ENCODE measurements around the gene PGBD1. TPM values are rescaled to one million over a fixed set of nuclear protein-coding genes. Genes with fewer than 3 reads are reported as not detected.

PGBD1 gene
- total RNA-seq, 1 donor from 2014 or later, result 5.0 TPM

DNA sequence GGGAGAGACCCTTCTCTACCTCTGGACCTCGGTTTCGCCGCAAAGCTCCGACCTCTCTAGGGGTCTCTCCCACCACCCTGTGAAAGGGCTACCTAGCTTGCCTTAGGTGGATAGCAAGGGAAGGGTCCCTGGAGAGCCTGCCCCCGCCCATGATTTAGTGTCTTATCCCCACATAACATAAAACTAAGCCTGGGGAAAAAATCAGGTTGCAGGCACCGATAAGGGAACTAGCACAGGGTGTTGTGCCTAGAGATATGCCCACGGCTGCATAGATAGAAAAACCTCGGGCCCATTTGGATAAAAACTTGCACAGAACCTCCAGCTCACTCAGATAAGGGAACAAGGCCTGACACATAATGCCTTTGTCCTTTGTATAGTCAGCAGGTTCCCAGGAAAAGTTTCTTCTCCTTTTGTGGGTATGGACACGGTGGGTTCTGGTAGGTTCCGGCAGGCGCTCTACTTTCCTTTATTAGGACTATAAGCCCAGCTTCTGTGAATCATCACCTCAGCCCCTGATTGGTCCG lies 53.7 kb downstream of the PGBD1 start:
- no peak for DNase-seq (ENCODE audit: low read depth in 2 of 2)

DNA sequence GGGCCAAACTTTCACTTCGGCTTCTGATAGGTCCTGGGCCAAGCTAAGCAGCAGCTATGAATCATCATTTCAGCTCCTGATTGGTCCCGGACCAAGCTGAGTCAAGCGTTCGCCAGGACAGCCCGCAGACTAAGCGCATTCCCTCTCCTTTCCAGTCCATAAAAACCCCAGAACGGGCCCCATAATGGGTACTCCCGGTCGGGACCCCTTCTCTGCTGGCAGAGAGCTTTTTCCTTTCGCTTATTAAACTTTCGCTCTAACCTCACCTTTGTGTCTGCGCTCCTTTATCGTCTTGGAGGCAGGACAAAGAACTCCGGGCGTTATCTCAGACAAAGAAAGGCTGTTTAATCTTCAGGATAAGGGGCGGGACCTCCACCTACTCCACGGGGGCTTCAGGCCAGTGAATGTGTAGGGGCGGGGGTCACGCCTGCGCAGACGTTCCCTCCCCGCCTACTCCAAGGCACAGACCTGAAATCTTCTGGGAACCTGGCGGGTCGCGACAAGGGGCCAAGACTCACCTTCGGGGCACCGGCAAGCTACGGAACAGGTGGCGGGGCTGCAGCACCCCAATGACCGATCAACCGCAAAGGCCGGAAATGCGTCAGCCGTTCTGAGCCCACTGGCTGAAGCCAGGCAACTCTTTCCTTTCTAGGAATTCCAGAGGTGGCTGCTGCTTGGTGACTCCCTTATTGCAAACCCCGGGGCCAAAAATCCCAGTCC lies 54.4 kb downstream of the PGBD1 start, which contains the start of gene ZSCAN31:
Gene ZSCAN31, minus strand, starts transcription at position 585 of the 720 bp plus-strand sequence. CDS start 6,465 bp downstream, outside the sequence.
- DNase-seq (ENCODE audit: low read depth in 2 of 2), result peak; percentile 98 to 99

DNA sequence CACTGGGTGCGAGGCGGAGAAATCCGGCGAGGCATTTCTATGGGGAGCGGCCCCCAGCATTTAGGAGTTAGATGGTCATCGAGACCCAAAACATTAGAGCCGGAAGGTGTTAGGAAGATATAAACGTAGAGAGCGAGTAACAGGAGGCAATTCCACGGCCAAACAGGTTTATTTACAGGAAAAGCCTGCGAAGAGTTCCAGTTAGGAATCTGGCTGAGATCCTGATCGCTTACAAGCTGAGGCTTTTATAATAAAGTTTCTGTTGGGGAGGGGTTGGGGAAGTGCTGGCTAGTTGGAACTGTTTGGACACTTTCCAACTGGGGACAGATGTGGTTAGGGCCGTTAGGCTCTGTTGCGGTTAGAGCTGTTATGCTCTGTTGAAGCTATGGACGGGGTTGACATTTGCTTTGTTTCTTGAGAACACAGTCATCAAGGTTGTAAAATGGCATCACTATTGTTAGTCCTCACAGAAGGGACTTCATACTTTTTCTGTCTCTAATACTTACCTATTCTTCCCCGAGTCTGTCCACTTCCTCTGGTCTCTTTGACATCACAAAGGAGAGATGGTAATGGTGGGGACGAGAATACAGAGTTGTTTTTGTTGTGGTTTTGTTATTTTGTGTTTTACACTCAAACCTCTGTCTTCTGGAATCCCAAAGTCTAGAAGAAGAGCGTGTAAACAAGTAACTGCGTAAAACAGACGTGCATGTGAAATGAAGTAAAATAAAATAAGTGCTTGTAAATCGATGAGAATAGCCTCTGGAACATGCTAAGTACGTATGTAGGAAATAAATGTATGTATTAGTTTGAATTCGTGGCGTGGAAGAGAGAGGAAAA lies 55.1 kb downstream of the PGBD1 start:
- DNase-seq (ENCODE audit: low read depth in 2 of 2), result peak; percentile 61 to 87

DNA sequence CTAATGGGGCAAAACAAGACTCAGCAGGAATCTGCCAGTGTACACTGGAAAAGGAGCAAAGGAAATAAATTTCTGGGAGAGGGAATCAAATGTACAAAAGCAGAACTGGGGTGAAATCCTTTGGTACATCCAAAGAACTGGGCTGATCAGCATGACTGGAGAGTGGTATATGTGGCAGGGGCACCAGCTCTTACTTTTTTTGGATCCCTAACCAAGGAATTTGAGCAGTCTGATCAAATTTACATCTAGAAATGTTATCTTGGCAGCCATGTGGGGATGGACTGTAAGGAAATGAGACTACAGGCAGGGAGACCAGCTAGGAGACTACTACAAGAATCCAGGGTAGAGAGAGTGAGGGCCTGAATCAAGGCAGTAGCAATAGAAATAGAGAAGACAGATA lies 55.7 kb downstream of the PGBD1 start:
- DNase-seq (ENCODE audit: low read depth in 2 of 2), result no peak

DNA sequence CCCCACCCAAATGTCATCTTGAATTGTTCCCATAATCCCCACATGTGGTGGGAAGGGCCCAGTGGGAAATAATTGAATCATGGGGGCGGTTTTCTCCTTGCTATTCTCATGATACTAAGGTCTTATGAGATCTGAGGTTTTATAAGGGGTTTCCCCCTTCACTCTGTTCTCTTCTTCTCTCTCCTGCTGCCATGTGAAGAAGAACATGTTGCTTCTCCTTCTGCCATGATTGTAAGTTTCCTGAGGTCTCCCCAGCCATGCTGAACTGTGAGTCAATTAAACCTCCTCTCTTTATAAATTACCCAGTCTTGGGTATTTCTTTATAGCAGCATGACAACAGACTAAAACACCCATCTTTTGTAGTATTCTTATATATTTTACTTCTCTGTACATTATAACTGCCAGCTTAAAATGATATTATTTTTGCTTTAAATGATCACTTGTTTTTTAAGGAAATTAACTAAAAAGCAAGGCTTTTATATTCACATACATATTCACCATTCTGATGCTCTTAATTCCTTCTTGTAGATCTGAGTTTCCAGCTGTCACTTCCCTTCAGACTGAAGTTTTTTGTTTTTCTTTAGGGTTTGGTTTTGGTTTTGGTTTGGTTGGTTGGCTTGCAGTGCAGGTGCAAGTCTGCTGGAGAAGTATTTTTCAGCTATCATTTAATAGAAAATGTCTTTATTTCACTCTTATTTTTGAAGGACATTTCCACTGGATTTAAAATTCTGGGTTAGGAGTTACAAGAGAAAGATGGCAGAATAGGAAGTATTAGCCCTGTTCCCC lies 59.1 kb downstream of the PGBD1 start:
- no peak for DNase-seq (ENCODE audit: low read depth in 2 of 2)

DNA sequence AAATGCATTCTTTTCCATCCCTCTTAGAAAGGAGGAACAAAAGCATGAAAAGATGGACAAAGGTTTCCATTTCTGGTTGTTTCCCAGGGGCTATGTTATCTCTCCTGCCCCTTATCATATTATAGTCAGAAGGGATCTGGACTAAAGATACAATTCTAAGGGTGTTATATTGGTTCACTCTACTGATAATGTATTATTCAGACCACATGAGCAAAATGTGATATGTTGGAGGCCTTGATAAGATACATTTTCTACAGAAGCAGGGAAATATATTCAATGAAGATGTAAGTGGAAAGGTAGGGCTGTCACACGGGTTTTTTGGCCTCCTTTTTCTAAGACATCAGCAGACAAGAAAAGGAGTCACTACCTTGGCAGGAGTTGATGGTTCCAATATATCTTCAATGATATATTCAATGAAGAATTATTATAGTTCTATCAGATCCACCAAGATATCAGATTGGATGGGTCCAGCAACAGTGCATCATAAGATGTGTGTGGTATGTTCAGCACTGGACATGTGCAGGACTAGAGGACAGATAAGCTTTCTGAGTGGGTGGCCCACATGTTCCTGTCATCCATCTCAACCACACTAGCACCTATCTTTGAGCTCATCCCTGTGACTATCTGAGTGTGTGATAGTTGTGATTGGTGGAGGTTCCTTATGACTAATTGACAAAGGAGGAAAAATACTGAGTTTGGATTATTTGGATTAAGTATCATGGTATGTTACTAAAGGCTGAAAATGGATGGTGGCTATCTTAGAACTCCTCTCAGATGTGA lies 62.7 kb downstream of the PGBD1 start:
- no peak for DNase-seq (ENCODE audit: low read depth in 2 of 2)

DNA sequence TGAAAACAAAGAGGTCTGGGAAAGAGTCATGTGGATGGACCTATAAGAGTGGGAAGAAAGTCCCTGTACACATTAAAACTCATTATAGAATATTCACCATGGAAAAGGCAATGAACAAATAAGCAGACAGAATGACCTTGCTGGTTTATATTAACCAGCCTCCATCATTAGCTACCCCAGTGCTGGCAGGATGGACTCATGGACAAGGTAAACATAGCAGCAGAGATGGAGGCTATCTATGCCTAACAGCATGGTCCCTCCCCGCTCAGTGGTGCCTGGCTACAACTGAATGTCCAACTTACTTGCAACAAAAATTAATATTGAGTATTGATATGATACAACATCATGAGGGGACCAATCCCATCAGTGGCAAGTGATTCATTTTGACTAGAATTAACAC lies 63.8 kb downstream of the PGBD1 start:
- no peak for DNase-seq (ENCODE audit: low read depth in 2 of 2)

DNA sequence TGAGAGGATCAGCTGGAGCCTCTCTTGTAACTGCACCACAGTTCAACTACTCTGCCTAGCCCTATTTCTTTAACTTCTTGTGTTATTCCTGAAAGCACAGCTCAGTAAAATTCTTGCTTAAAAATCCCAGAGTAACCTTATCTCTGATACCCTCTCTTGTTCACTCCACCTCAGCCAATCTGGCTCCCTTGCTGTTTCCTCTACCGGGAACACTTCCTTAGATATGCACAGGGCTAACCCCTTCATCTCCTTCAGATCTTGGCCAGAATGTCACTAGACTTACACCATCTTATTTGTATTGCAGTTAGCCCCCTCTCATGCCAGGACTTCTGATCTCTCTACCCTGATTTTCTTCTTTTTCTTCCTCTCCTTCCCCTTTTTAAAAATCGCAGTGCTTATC lies 65.7 kb downstream of the PGBD1 start:
- no peak for DNase-seq (ENCODE audit: low read depth in 2 of 2)

DNA sequence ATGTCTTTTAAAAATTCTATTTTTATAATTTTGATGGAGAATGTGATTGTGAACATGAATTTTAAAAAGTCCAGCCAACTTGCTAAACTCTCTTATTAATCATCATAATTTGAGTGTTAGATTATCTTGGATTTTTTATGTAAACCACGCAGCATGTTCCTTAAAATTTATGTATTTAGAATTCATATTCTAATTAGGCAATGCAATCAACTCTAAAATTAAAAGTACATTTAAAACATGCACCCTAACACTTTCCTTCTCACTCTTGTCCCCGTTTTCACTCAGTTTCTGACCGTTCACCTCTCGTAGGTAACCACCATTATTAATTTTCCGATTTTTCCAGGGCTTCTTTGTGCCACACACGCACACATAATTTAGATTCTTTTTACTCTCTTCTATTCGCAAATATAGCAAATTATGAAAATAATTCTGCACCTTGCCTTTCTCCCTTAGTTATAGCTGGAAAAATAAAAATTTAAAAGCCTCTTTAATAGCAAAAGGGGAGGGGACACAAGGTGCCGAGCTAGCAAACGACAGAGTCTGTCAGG lies 68.0 kb downstream of the PGBD1 start:
- DNase-seq (ENCODE audit: low read depth in 2 of 2), result no peak

DNA sequence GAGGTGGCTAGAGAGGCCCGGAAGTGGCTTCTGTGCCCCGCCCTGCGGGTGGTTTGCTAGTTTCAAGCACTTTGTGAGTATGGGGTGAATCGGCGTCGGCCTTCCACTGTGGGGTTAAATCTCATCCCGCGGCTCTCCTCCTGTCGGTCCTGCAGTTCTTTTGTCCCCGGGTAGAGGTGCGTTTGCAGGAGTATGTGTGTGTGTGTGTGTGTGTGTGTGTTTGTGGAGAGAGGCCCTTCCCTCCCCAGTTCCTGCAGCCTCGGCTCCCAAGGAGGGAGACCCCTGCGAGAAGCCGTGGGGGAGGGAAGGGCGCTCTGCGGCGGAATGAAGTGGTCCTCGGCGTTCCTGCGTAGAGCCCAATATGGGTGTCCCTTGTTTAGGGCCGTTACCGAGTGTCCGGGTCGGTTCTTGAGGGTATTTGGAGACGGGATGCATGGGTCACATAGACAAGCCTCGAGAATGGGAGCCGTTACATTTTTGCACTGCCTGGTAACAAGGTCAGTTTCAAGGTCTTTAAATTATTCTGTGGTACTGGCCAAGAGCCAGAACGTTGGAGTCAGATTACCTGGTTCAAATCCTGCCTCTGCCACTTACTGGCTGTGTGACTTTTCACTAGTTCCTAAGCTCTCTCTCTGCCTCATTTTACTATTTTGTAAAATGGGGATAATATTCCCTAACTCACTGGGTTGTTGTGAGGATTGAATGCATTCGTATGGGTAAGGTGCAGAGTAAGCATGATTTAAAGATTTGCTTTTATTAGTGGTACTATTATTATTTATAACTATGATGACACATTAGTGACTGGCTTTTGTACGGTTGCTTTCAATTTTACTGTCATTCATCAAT lies 68.7 kb downstream of the PGBD1 start, which contains the start of gene ZKSCAN3:
Gene ZKSCAN3, plus strand, starts transcription at position 56 of the 846 bp plus-strand sequence. CDS start 9,640 bp downstream, outside the sequence.
- DNase-seq (ENCODE audit: low read depth in 2 of 2), result peak; percentile 82 to 83

DNA sequence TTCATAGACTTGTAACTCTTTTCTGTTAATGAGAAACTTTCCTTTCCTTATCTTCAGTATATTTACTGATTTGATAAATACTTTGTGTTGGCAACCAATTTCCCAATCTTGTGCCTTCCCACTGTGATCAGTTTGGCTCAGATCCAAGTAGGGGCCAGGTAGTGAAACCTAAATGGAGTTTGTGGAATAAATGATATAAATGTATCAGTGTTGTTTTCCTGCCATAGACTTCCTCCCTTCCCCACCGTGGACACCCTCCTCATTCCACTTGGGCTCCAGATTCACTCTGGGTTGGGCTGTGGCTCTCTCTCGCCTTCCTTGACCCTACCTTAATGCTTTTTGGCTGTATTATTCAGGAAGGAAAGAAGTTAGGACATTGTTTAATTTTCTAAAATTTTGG lies 69.7 kb downstream of the PGBD1 start:
- peak in 1 of 2 donors; percentile 53 for DNase-seq (ENCODE audit: low read depth in 2 of 2)

DNA sequence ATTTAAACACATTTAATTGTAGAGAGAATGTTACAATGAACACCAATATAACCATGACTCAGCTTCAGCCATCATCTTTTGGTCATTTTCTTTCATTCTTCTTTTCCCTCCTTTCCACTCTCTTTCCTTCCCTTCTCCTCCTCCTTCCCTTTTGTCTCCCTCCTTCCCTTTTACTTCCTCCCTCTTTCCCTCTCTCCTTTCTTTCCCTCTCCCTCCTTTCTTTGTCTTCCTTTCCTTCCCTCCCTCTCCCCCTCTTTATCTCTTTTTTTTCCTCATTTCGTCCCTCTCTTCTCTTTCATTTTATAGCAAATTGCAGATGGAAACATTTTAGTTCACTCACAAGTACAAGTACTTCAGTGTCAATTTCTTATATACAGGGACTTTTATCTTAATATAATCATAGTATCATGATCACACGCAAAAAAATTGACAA lies 70.1 kb downstream of the PGBD1 start:
- DNase-seq (ENCODE audit: low read depth in 2 of 2), result no peak

Other genes starting within 250 kb of the PGBD1 start
- gene ZNF165, start 201.0 kb upstream of the PGBD1 start, total RNA-seq, result 0.20 and 0.22 TPM in 2 replicates
- 12.0 and 14.9 TPM in 2 replicates for gene ZSCAN16, start 157.0 kb upstream of the PGBD1 start, total RNA-seq
- 8.5 and 12.3 TPM in 2 replicates for gene ZKSCAN8, start 139.7 kb upstream of the PGBD1 start, total RNA-seq
- 6.5 and 10.1 TPM in 2 replicates for gene ZSCAN9, start 56.3 kb upstream of the PGBD1 start, total RNA-seq
- gene ZKSCAN4, start 29.3 kb upstream of the PGBD1 start, total RNA-seq, result 3.1 and 4.0 TPM in 2 replicates
- gene NKAPL, start 22.3 kb upstream of the PGBD1 start, total RNA-seq, result 0.20 and 0.22 TPM in 2 replicates
- gene ZSCAN26, start 14.4 kb upstream of the PGBD1 start, total RNA-seq, result 6.5 and 7.1 TPM in 2 replicates
- gene ZSCAN31, start 54.6 kb downstream of the PGBD1 start, total RNA-seq, result 8.1 and 9.1 TPM in 2 replicates
- gene ZKSCAN3, start 68.4 kb downstream of the PGBD1 start, total RNA-seq, result 3.1 and 4.0 TPM in 2 replicates
- gene ZSCAN12, start 118.2 kb downstream of the PGBD1 start, total RNA-seq, result 2.2 and 3.2 TPM in 2 replicates
- 0.20 and 0.65 TPM in 2 replicates for gene ZSCAN23, start 161.9 kb downstream of the PGBD1 start, total RNA-seq
- not detected in 2 replicates for gene GPX6, start 234.2 kb downstream of the PGBD1 start, total RNA-seq
- not detected in 2 replicates for gene GPX5, start 244.3 kb downstream of the PGBD1 start, total RNA-seq